Psoas muscle (tissue), 8 donors: ENCODE results near the gene CAPN7. TPM values are rescaled to one million over a fixed set of nuclear protein-coding genes. Genes with fewer than 3 reads are reported as not detected.

Experiments
- ATAC-seq, 4 donors: fragments of 200-7000 bp; cut with Tn5 transposase; one replicate each; pipeline ENCODE4 v1.9.1; 2020; ENCODE audit warnings: moderate library complexity in 3 of 4, mild to moderate bottlenecking in 2 of 4
- DNase-seq, 2 donors: peaks; one replicate each; pipeline ENCODE4 v3.0.0-alpha.2; 2020
- H3K27ac ChIP-seq: fragments of 200-600 bp; one replicate; pipeline ENCODE4 v1.8.0; 2022
- H3K27me3 ChIP-seq, 3 donors: fragments of 200-600 bp in 1 of 3; one replicate each; pipeline versions ENCODE4 v1.6.1 to v1.8.0; 2013 to 2022; ENCODE audit warnings: low read length in 2 of 3, mild to moderate bottlenecking in 2 of 3, moderate library complexity in 1 of 3; ENCODE audit not compliant: insufficient read depth in 3 of 3
- H3K36me3 ChIP-seq, 2 donors: fragments of 200-600 bp in 1 of 2; one replicate each; pipeline versions ENCODE4 v1.6.1 to v1.8.0; 2013 to 2022; ENCODE audit warnings: low read depth in 1 of 2, mild to moderate bottlenecking in 1 of 2, moderate library complexity in 1 of 2; ENCODE audit not compliant: insufficient read depth in 1 of 2
- H3K4me1 ChIP-seq: fragments of 200-600 bp; one replicate; pipeline ENCODE4 v1.8.0; 2022
- H3K4me3 ChIP-seq: fragments of 200-600 bp; one replicate; pipeline ENCODE4 v1.8.0; 2022; ENCODE audit warnings: mild to moderate bottlenecking
- H3K9me3 ChIP-seq: fragments of 200-600 bp; one replicate; pipeline ENCODE4 v1.8.0; 2022
- CTCF ChIP-seq: fragments of 200-600 bp; IDR thresholded peaks from one replicate; pipeline ENCODE4 v1.8.0; 2022; ENCODE audit warnings: antibody characterized with exemption
- WGBS, 3 donors: extraction: QIAGEN DNeasy Blood & Tissue Kit; methylation state at CpG; one replicate each; pipeline versions ENCODE4 v1.1.6 to v1.1.7; 2013; 5-methylcytosine and 5-hydroxymethylcytosine counted together
- intact Hi-C, 2 donors: fragments of 100-400 bp; cut with DNase I; formaldehyde crosslinking; loops; one replicate each; pipeline versions ENCODE4 v1.11.0 to v1.14.2; 2022
- polyA plus RNA-seq, 3 donors: library from polyadenylated mRNA; stranded (reverse); fragments of 200-250 nt; gene quantifications; one replicate each; pipeline ENCODE4 v1.2.3, GENCODE V29; 2013
- total RNA-seq, 4 donors: library from RNA; stranded (reverse); fragmentation: NEBNext Ultra II Directional in 2 of 4; extraction: Animal tissue kit (Norgen Biotek cat#: 25700) in 2 of 4; gene quantifications; one replicate each; pipeline versions ENCODE4 v1.2.1 to v1.2.4, GENCODE V29; 2021 to 2023
- donor health status: healthy with polysubstance abuse.
- donor health status: DM: no; HTN: no; CAD: no; lungs with moderate emphysema.
- donor health status: Bipolar disorder and iron deficiency.
- donor health status: healthy.
- donor health status: DM: yes; HTN: yes; CAD: no.
- donor health status: DM: no; HTN: no; CAD: no.
- donor health status: DM: no; HTN: no; CAD: no.
- donor health status: DM: yes; HTN: yes; CAD: no.

CAPN7 gene
- total and polyA plus RNA-seq, 7 donors = 15.2 to 42.7 (median 26.8) TPM

- Histone ChIP-seq H3K4me1 (peaks cover 29% of the 10 kb centered on the region), H3K4me3 (no peak overlapping the region), H3K36me3 (no peaks in the 10 kb centered on the region), H3K9me3 (no peaks in the 10 kb centered on the region), H3K27me3 (no peaks in the 10 kb centered on the region), H3K27ac (no peak overlapping the region)
- no peak for DNase-seq
- TF ChIP-seq CTCF = no peak
- intact Hi-C loops = loop anchor here in 1 of 2 donors (5.0 kb wide), 2 partner anchors 43 to 487 kb away; partner anchors contain the start of gene SH3BP5
- no peak for ATAC-seq
- 45 to 74% (median 58%) methylated on average over 1 of the region's 1 CpG for WGBS, 3 donors
Observed at GRCh38 chr3:15289661-15290060, 83.6 kb downstream of the CAPN7 start.

DNA sequence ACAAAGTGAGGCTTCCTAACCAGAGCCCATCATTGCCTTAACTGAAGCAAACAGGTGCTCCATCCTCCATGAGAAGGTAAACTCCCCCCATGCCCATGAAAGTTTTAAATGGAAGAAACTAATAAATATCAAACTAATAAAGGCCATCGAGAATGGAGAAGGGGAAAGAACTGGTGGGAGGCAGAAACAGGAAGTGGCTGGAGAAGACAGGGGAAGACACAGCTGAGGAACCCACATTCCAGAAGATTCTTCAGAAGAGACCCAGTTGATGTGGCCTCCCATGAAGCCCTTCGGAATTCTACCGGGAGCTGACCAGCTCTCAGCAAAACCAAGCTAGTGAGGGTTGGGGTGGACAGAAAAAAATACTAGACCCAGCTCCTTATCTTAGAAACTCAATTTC, 84.7 kb downstream of the CAPN7 start:
- ATAC-seq (no peak), DNase-seq (no peak)
- Histone ChIP-seq H3K27ac (no peak overlapping the region), H3K9me3 (no peaks in the 10 kb centered on the region), H3K27me3 (no peaks in the 10 kb centered on the region), H3K4me1 (peaks cover 34% of the 10 kb centered on the region), H3K4me3 (no peak overlapping the region), H3K36me3 (no peaks in the 10 kb centered on the region)
- intact Hi-C loops = no loop called here
- 84 to 87% (median 85%) methylated on average over 3 of the region's 3 CpGs for WGBS, 3 donors
- TF ChIP-seq CTCF = no peak

DNA sequence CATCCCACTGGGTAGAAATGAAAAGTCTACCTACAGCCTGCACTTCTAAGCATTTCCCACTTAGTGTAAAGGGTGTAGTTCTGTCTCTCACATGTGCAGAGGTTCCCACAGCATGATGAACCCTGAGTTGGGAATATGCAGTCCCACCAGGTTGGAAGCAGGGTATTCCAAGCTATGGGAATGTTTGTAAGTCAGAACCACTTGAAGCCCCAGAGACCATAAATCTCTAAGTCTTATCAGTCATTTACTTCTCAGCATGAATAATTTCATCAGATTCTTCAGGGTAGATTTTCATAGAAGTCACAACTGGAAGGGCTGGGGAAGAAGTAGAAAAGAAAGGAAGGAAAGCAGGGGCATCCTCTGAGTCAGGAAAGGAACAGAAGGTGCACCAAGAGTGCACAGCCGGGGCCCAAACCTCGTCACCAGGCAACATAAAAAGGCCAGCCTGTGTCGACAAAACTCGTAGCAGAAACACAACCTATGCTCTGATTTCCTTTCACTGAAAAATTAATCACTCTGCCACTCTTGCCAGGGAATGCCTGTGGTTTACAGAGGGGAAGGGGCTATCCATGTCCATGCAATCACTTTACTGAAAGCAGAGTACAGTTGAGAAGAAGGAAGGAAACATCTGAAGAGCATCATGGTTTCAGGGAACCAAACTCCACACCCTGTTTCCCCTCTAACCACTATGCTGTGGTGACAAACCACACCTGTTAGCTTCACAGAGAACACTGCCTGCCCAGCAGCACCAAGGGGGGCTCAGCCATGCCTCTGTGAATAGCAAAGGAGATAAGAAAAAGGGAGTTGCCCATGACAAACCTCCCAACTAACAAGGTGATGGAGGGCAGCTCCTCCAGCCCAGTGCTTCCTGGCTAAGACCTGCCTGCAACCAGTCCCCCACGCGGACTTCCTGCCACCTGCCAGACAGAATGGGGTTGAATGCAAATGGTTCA, 85.8 kb downstream of the CAPN7 start:
- H3K4me1 ChIP-seq = peaks cover 33% of the 10 kb centered on the region
- H3K9me3 ChIP-seq = no peaks in the 10 kb centered on the region
- no peaks in the 10 kb centered on the region for H3K36me3 ChIP-seq
- 62 to 68% (median 64%) methylated on average over 6 of the region's 6 CpGs for WGBS, 3 donors
- intact Hi-C loops = no loop called here
- TF ChIP-seq CTCF = no peak
- DNase-seq (no peak), ATAC-seq (no peak)
- H3K27me3 ChIP-seq = no peaks in the 10 kb centered on the region
- H3K4me3 ChIP-seq = no peak overlapping the region
- peak overlapping the region; percentile 74 for H3K27ac ChIP-seq

GRCh38 chr3:15292765-15293522, 86.9 kb downstream of the CAPN7 start:
- ATAC-seq = peak; percentile 65 to 87 (median 74)
- TF ChIP-seq CTCF = no peak
- Histone ChIP-seq H3K27ac (peak overlapping the region; percentile 74), H3K36me3 (no peaks in the 10 kb centered on the region), H3K4me3 (no peak overlapping the region), H3K9me3 (no peaks in the 10 kb centered on the region), H3K27me3 (no peaks in the 10 kb centered on the region), H3K4me1 (peaks cover 22% of the 10 kb centered on the region)
- WGBS, 3 donors = 36 to 53% (median 38%) methylated on average over 13 of the region's 13 CpGs
- intact Hi-C loops = no loop called here
- peak; percentile 71 to 72 for DNase-seq
